Adrenal gland (tissue), 12 donors: ENCODE data around the gene SRRM1. TPM values are rescaled to one million over a fixed set of nuclear protein-coding genes. Genes with fewer than 3 reads are reported as not detected.
A peak's percentile ranks its signal among the peaks of the same experiment; 100 is the strongest.

Source experiments
- DNase-seq, 7 donors: peaks; one replicate each; pipeline ENCODE4 v3.0.0-alpha.2; 2019 to 2020
- H3K27ac ChIP-seq, 5 donors: fragments of 200-600 bp; sonication (generic) in 4 of 5; 1 replicate in 3 of 5; 2 replicates in 2 of 5; pipeline versions ENCODE4 v1.5.1 to v1.8.0; 2016 to 2020; ENCODE audit warnings: mild to moderate bottlenecking in 1 of 5
- H3K27me3 ChIP-seq: fragments of 200-600 bp; 2 replicates; pipeline ENCODE4 v1.8.0; 2021
- H3K36me3 ChIP-seq, 2 donors: fragments of 200-600 bp; replicated peaks in 1 of 2; 1 replicate in 1 of 2; 2 replicates in 1 of 2; pipeline versions ENCODE4 v1.5.1 to v1.8.0; 2018 to 2022
- H3K4me1 ChIP-seq, 2 donors: fragments of 200-600 bp; replicated peaks in 1 of 2; 1 replicate in 1 of 2; 2 replicates in 1 of 2; pipeline versions ENCODE4 v1.5.1 to v1.8.0; 2018 to 2021
- H3K4me3 ChIP-seq, 4 donors: fragments of 200-600 bp; sonication (generic) in 3 of 4; one replicate each; pipeline ENCODE4 v1.5.1; 2016 to 2018
- H3K9me3 ChIP-seq, 3 donors: fragments of 200-600 bp; sonication (generic) in 1 of 3; replicated peaks in 1 of 3; 1 replicate in 2 of 3; 2 replicates in 1 of 3; pipeline versions ENCODE4 v1.5.1 to v1.8.0; 2016 to 2021
- CTCF ChIP-seq, 6 experiments: fragments of 450-650 bp in 4 of 6; fragments of 200-600 bp in 2 of 6; sonication (generic) in 1 of 6; IDR thresholded peaks; 1 replicate in 5 of 6; 2 replicates in 1 of 6; pipeline versions ENCODE4 v1.5.1 to v1.8.0; 2016 to 2021; ENCODE audit warnings: antibody characterized with exemption in 6 of 6, mild to moderate bottlenecking in 2 of 6, moderate library complexity in 1 of 6
- POLR2A ChIP-seq, 2 donors: fragments of 450-650 bp; IDR thresholded peaks; one replicate each; pipeline ENCODE4 v1.6.1; 2017; ENCODE audit warnings: antibody characterized with exemption in 2 of 2, mild to moderate bottlenecking in 2 of 2, moderate library complexity in 1 of 2
- WGBS, 4 donors: extraction: QIAGEN DNeasy Blood & Tissue Kit in 2 of 4; methylation state at CpG; one replicate each; pipeline versions ENCODE4 v1.1.5 to v1.1.7; 2013 to 2017; 5-methylcytosine and 5-hydroxymethylcytosine counted together
- intact Hi-C, 2 donors: fragments of 100-400 bp; cut with DNase I; formaldehyde crosslinking; loops; one replicate each; pipeline versions ENCODE4 v1.14.1 to v1.15.0; 2022 to 2023
- polyA plus RNA-seq, 3 donors: library from polyadenylated mRNA; stranded (reverse); fragments of 200-250 nt in 2 of 3; fragments of 350-450 nt in 1 of 3; fragmentation: Illumina TruSeq in 1 of 3; extraction: RNeasy Lipid Tissue Mini Kit (QIAGEN cat#74804) in 1 of 3; gene quantifications; one replicate each; pipeline ENCODE4 v1.2.3, GENCODE V29; 2013 to 2014
- total RNA-seq, 9 donors: library from RNA; depleted of rRNA in 4 of 9; stranded (reverse); fragments of >200 nt in 4 of 9; fragments of 120-200 nt in 1 of 9; fragmentation: NEBNext Ultra II Directional in 1 of 9; extraction: Animal tissue kit (Norgen Biotek cat#: 25700) in 1 of 9; gene quantifications; one replicate each; pipeline versions ENCODE4 v1.1.0 to v1.2.4, GENCODE V29; 2013 to 2023
- donor health status: healthy with polysubstance abuse.
- donor health status: Bipolar disorder and iron deficiency.
- donor health status: DM: yes; HTN: yes; CAD: no.
- donor health status: DM: no; HTN: no; CAD: no.
- donor health status: DM: no; HTN: no; CAD: no.
- donor health status: DM: yes; HTN: yes; CAD: no.

Gene SRRM1
- total and polyA plus RNA-seq, 12 donors, result 30.0 to 121 (median 80.3) TPM

DNA sequence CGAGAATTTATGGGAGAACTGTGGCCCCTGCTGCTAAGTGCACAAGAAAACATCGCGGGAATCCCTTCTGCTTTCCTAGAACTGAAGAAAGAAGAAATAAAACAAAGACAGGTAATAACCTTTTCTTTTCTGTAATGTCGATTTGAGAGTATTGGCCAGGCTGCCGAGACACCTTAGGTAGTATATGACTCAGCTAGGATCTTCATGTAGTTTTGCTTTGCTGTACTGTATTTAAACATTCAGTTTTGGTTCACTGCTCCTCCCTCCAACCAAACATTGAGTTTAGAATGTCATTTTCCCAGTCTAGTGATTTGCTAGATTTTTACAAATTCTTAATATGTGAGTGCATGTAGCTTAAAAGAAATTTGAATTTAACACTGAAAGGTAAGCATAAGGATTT is 5.8 kb downstream of the SRRM1 start:
- Histone ChIP-seq H3K36me3 (peaks cover 0 to 81% of the 10 kb centered on the region in 2 donors), H3K9me3 (no peaks in the 10 kb centered on the region), H3K27ac (no peak overlapping the region), H3K4me1 (peaks cover 18 to 25% of the 10 kb centered on the region in 2 donors), H3K27me3 (no peaks in the 10 kb centered on the region), H3K4me3 (no peak overlapping the region)
- WGBS, 4 donors, result 89 to 96% (median 91%) methylated on average over 5 of the region's 5 CpGs
- TF ChIP-seq CTCF (IDR thresholded peaks at IDR 0.05) (no peak), POLR2A (IDR thresholded peaks at IDR 0.05) (no peak)
- DNase-seq, result no peak
- intact Hi-C loops, result no loop called here

- WGBS, 4 donors, result 89 to 95% (median 94%) methylated on average over 13 of the region's 13 CpGs
- no peak for TF ChIP-seq POLR2A (IDR thresholded peaks at IDR 0.05)
- no peak for TF ChIP-seq CTCF (IDR thresholded peaks at IDR 0.05)
These were observed 9.3 kb downstream of the SRRM1 start for GRCh38 chr1:24652382-24652781.

GRCh38 chr1:24654010-24654409 is 10.9 kb downstream of the SRRM1 start:
- no peaks in the 10 kb centered on the region for H3K27me3 ChIP-seq
- WGBS, 4 donors, result 93 to 97% (median 96%) methylated on average over 3 of the region's 3 CpGs
- peaks cover 0 to 98% of the 10 kb centered on the region in 2 donors for H3K36me3 ChIP-seq
- no peaks in the 10 kb centered on the region for H3K9me3 ChIP-seq
- peaks cover 0 to 23% of the 10 kb centered on the region in 2 donors for H3K4me1 ChIP-seq
- TF ChIP-seq CTCF (IDR thresholded peaks at IDR 0.05) (no peak), POLR2A (IDR thresholded peaks at IDR 0.05) (no peak)
- intact Hi-C loops, result loop anchor here in 1 of 2 donors (10.0 kb wide), 1 partner anchor 571 kb away; no protein-coding TSS in a partner anchor
- DNase-seq, result no peak
- H3K27ac ChIP-seq, result no peak overlapping the region
- H3K4me3 ChIP-seq, result no peak overlapping the region

More at GRCh38 chr1:24652382-24652781, 9.3 kb downstream of the SRRM1 start:
- no peaks in the 10 kb centered on the region for H3K27me3 ChIP-seq
- DNase-seq, result no peak
- H3K4me3 ChIP-seq, result no peak overlapping the region
- peaks cover 0 to 100% of the 10 kb centered on the region in 2 donors for H3K36me3 ChIP-seq
- intact Hi-C loops, result loop anchor here in 1 of 2 donors (10.0 kb wide), 1 partner anchor 572 kb away; no protein-coding TSS in a partner anchor
- peaks cover 0 to 24% of the 10 kb centered on the region in 2 donors for H3K4me1 ChIP-seq
- no peaks in the 10 kb centered on the region for H3K9me3 ChIP-seq
- H3K27ac ChIP-seq, result no peak overlapping the region

DNA sequence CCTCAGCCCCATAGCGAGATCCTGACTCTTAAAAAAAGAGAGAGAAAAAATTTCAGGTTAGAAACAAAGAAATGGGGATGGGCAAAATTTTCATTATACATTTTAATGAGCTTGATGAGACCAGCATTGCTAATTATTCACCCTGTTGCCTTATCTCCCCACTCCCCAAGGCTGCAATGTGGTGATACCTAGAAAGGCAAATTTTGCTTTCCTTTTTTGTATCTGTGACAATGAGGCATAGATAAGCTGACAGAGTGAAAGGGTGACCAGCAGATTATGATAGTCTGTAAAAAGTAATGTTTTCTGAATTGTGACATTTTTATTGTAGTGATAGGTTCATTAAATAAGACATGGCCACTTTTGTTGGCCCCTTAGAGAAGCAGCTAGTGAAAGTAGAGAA is 12.9 kb downstream of the SRRM1 start:
- Histone ChIP-seq H3K27me3 (no peaks in the 10 kb centered on the region), H3K27ac (peak overlapping the region in 1 of 5 donors; percentile 4), H3K4me3 (no peak overlapping the region), H3K36me3 (peaks cover 0 to 96% of the 10 kb centered on the region in 2 donors), H3K9me3 (no peaks in the 10 kb centered on the region), H3K4me1 (peaks cover 0 to 23% of the 10 kb centered on the region in 2 donors)
- TF ChIP-seq CTCF (IDR thresholded peaks at IDR 0.05), result no peak
- TF ChIP-seq POLR2A (IDR thresholded peaks at IDR 0.05), result no peak
- no peak for DNase-seq
- 62 to 81% (median 66%) methylated on average over 1 of the region's 1 CpG for WGBS, 4 donors
- intact Hi-C loops, result loop anchor here in 1 of 2 donors (10.0 kb wide), 1 partner anchor 569 kb away; no protein-coding TSS in a partner anchor
